GM19452 (cell line): ENCODE data around the gene NUP98.
"Not testable (repeated sequence)": the region's sequence is repeated elsewhere in the genome, so short reads cannot be mapped to it uniquely, and the experiment has no call there.

ENCODE experiments used
- ATAC-seq: cut with Tn5 transposase; IDR thresholded peaks from one replicate; pipeline ENCODE4 v1.9.1; 2021; ENCODE audit not compliant: unreplicated experiment

Gene NUP98

DNA sequence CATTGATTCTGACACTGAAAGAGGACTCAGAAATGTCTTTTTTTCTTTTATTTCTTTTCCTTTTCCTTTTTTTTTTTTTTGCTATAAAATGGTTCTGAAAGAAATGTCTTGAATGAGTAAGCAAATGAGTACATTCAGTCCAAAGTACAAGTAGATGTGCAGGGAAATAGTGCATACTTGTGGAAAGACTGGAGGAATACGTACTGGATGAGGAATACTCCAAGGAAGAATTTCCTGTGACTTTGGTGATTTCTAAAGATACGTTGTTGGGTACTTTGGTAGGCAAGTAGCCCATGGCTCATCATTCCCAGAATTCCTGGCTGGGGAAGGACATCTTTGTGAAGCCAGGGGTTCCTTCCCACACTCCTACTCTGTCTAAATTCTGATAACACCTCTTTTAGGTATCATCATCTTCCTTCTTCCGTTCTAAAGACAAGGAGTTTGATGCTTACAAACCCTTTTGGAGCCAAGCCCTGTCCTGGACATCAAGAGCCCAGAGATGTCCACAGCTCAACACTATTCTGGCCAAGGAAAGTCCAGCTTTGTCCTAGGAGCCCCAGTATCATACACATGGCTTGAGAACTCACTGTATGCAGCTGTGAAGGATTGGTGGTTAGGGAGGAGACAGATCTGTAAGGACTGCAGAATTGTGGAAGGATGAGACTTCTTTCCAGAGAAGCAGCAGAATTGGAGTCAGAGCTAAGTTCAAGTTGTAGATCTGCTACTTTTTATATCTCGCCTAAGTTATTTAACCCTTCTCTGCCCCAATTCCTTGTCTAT, 4.8 kb upstream of the NUP98 start:
- ATAC-seq, result no peak

DNA sequence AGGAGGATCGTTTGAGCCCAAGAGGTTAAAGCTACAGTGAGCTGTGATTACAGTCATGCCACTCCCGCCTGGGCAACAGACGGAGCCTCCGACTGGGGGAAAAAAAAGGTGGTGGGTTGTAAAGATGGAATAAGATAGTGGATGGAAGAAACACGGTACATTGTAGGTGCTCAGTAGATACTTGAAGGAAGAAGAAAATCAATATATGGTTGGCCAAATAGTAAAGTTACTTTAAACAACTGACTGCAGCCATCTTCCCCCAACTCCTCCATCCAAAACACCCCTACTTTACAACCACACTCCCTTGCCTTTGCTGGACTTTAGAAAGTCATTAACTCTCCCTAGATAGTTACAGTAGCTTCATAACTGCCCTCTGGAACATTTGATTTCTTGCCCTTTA, 2.5 kb upstream of the NUP98 start:
- ATAC-seq, result no peak

DNA sequence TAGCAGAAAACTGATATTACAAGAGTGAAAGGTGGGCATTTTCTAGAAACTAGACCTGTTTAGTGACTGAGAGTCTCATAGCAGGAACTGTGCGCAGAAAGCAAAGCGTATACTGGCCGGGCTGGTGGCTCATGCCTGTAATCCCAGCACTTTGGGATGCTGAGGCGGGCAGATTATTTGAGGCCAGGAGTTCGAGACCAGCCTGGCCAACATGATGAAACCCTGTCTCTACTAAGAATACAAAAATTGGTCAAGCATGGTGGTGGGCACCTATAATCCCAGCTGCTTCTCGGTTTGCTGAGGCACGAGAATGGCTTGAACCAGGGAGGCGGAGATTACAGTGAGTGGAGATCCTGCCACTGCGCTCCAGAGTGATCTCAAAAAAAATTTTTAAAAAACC, 1.8 kb upstream of the NUP98 start:
- no peak for ATAC-seq

DNA sequence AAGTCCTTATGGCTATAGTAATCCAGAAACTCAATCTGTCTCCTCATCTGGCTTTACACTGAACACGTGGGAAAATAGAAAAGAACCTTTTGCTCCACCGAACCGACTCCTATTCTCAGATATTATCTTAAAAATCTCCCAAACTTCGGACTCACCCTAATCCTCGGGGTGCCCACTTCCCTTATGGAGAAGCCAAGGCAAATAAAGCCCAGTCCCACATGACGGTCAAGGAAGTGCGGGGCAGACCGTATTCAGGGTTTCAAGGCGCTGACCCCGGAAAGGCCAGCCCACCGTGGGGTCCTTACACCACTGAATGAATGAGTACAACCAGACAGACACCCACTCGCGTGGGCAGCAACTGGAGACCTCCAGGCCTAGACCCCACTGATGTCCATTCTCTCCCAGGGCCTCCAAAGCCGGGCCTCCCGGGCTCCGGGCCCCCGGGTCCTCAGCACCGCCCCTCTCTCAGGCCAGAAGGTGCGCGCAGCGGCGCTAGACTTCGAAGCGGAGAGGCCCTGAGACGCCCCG, 489 bp downstream of the NUP98 start:
- ATAC-seq, result peak; percentile 30

DNA sequence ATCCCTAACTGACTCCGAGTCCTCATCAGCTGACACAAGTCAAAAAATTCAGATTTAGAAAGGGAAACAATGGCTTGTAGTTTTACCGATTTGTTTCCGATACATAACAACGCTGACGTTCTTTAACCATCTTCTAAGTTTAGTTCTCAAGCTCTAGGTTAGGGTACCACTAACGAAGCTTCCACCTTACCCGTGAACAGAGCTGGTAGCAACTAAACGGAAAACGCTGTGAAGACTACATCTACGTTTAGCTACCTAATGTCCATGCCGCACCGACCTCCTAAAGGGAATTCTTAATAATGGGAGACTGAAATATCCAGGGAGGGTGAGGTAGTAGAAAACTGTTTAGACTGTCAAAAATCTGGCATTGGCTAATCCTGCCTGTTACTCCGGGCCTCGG, 1.0 kb downstream of the NUP98 start:
- no peak for ATAC-seq

DNA sequence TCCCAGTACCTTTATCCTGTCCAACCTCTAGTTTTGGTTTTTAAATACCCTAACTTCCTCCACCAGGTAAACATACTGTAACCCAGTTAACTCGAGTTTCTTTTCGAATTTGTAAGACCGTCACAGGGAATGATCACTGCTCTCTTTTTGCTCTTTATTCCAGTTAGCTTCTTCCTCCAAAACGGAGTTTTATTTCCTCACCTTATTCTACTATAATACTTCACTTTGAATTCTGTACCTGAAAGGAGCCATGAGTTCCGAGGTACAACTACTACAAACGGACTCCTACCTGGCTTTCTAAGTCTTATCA, 1.4 kb downstream of the NUP98 start:
- no peak for ATAC-seq

DNA sequence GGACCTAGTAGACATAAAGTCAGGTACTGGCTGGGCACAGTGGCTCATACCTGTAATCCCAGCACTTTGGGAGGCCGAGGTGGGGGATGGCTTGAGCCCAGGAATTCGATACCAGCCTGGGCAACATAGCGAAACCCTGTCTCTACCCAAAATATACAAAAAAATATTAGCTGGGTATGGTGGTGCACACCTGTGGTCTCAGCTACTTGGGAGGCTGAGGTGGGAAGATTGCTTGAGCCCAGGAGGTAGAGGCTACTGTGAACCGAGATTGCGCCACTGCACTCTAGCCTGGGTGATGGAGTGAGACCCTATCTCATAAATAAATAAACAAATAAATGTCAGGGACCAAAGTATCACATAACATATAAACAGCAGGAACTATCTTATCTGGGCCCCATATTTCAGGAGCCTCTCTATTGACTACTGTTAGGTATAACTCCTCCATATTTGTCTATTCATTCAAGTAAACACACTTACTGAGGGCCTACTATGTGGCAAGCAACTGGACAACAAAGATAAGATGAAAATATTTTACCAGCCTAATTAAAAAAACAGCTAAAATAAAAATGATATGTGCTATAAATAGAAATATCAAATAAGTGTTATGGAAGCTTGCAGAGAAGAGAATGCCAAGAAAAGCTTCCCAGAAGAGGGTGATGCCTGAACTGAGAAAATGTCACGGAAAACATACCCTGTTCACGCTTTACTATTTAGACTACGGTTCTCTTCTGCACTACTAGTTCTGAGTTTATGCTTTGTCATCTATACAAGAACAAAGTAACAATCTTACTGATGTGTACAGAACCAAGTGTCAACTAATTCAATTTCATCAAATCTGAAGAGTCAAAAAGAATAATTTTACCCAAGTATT, 2.0 kb downstream of the NUP98 start:
- no peak for ATAC-seq

DNA sequence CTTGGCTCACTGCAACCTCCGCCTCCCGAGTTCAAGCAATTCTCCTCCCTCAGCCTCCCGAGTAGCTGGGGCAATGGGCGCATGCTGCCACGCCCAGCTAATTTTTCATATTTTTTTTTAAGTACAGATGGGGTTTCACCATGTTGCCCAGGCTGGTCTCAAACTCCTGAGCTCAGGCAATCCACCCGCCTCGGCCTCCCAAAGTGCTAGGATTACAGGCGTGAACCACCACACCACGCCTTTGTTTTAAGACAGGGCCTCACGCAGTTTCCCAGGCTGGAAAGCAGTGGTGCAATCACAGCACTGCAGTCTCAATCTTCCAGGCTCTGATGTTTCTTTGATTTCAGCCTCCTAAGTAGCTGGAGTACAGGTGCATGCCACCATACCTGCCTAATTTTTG, 3.0 kb downstream of the NUP98 start:
- not testable (repeated sequence) for ATAC-seq

DNA sequence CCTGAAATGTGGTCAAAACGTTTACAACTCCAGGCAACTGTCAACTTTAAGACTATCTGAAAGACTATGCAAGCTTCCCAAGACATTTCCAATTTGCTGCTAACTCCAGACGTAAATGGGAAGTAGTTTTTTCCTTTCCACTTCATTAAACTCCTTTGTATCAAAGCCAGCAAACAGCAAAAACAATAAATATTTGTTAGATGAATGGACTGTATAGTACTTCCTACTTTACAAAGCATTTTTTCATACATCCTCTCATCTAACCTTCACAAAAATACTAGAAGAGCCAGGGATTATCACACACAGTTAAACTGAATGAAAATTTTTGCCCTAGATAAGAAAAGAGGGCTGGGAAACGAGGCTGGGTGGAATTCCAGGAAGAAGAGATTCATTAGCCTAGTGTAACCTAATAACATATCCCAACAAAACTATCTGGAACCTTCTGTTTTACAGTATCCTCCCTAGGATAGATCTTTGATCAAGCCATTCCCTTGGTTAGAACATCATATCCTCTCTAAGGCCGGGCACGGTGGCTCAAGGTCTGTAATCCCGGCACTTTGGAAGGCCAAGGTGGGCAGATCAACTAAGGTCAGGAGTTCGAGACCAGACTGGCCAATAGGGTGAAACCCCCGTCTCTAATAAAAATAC, 10.4 kb downstream of the NUP98 start:
- no peak for ATAC-seq

DNA sequence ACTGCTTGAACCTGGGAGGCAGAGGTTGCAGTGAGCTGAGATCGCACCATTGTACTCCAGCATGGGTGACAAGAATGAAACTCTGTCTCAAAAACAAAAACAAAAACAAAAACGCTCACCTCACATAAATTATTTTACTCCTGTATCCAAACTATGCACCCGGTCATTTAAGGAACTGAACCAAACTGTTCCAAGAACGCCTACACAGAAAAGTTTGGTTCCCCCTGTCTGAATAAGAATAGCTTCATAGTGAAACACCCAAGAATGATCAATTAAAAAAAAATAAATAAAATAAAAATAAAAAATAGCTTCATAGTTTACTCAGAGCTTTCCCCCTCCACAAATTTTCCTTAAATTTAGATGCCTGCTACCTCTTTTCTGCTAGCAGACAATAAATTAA, 13.7 kb downstream of the NUP98 start:
- ATAC-seq, result no peak

DNA sequence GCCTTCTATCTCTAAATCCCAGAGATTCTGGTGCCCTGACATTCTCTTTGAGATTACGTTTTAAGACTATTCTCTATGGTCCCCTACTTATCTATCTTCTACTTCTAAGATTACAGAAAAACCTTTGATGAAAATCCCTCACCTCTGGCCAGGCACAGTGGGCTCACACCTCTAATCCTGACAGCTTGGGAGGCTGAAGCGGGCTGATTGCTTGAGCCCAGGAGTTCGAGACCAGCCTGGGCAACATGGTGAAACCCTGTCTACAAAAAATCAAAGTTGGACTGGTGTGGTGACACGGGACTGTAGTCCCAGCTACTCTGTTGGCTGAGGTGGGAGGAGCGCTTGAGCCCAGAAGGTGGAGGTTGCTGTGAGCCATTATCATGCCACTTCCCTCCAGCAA, 14.4 kb downstream of the NUP98 start:
- ATAC-seq, result no peak

DNA sequence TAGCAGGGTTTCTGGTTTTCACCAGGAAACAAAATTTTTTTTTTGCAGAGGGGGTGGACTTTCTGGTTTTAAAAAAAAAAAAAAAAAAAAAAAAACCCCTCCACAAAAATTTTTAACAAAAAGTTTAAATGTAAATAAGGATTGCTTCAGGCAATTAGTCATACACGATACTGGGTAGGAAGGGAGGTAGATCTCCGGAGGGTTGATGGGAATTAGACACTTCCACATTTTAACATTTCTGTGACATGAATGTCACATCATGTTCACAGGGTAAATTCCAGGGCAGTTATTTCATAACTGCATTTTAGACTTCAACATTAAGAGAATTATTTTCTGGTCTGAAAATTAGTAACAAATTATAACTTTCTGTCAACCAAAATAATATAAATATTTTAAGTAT, 15.9 kb downstream of the NUP98 start:
- ATAC-seq, result no peak

DNA sequence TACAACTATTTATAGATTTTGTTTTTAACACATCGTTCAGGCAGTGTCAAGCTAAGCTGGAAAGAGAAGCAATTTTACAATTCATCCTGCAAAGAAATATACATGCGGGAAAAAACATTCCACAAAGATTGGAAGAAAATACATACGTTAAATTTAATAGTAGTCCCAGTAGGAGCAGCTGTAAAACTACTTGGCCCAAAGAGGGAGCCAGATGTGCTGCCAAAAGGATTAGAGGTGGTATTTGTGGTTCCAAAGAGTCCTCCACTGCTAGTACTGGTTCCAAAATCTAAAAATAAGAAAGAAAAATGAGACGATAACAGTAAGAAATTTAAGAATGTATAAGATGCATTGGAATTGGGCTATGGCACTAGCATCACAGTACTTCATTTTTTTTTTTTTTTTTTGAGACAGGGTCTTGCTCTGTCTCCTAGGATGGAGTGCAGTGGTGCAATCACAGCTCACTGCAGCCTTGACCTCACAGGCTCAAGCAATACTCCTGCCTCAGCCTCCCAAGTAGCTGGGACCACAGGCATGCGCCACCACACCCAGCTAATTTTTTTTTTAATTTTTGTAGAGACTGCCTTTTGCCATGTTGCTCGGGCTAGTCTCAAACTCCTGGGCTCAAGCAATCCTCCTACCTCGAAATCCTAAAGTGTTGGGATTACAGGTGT, 21.5 kb downstream of the NUP98 start:
- no peak for ATAC-seq

DNA sequence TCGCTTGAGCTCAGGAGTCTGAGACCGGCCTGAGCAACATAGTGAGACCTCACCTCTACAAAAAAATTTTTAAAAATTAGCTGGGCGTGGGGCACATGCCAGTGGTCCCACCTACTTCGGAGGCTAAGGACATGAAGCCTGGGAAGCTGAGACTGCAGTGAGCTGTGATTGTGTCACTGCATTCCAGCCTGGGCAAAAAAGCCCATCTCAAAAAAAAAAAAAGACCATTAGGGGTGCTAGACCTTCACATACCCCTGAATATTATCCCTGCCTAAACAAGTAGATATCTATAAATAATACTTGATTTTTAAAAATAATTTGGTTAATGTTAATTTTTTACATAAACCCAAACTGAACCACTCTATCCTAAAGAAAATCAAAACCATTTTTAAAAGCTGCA, 24.2 kb downstream of the NUP98 start:
- no peak for ATAC-seq

DNA sequence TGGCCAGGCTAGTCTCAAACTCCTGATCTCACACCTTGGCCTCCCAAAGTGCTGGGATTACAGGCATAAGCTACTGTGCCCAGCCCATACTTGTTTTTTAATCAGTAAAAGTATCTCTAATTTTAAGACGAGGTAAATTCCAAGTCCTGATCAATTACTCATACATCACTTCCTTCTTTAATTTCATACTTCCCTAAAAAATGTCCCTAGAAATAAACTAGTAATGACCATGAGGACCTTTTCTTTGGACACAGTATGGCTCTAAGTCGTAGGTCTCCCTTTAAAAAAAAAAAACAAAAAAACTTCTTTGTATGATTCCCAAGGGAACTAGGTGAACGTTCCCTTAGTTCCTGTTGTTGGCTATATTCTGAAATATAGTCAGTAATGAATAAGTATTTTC, 29.8 kb downstream of the NUP98 start:
- ATAC-seq, result no peak

DNA sequence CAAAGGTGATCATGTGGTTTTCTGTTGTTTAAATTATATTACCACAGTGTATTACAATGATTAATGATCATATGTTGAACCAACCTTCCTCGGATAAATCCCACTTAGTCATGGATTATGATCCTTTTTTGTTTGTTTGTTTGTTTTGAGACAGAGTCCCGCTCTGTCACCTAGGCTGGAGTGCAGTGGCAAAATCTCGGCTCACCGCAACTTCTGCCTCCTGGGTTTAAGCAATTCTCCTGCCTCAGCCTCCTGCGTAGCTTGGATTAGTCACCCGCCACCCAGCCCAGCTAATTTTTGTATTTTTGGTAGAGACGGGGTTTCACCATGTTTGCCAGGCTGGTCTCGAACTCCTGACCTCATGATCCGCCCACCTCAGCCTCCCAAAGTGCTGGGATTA, 30.5 kb downstream of the NUP98 start:
- not testable (repeated sequence) for ATAC-seq

DNA sequence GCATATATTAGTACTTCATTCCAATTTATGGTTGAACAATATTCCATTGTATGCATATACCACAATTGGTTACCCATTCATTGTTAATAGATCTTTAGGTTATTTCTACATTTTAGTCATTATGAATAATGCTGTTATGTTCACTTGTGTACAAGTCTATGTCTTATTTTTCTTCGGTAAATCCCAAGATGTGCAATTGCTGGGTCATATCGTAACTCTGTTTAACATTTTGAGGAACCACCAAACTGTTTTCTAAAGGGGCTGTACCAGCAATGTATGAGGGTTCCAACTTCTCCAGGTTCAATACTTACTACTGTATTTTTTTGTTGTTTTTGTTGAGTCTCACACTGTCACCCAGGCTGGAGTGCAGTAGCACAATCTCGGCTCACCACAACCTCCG, 33.1 kb downstream of the NUP98 start:
- ATAC-seq, result no peak

DNA sequence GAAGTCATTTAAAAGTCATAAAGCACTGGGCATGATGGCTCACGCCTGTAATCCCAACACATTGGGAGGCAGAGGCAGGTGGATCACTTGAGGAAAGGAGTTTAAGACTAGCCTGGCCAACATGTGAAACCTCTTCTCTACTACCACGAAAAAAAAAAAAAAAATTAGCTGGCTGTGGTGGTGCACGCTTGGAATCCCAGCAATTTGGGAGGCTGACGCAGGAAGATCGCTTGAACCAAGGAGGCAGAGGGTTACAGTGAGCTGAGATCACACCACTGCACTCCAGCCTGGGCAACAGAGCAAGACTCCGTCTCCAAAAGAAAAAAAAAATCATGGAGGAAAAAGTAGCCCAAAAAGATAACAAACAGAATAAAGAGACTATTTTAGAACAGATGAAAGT, 42.2 kb downstream of the NUP98 start:
- ATAC-seq, result no peak

DNA sequence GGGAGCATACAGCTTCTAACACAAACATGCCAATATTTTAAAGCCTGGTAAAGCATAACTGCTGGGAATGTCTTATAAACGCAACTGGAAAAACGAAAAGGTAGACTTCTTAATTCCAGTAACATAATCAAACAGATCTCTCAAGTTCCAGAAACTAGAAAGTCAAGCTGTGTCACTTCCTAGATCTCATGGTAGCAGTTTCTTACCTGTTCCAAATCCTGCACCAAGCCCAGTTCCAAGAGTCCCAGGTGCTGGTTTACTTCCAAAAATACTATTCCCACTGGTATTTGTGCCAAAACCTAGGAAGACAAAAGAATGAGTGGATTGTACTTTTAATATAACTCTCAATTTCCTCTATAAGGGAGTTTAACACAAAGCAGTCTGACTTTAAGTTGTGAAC, 44.2 kb downstream of the NUP98 start:
- ATAC-seq, result no peak

DNA sequence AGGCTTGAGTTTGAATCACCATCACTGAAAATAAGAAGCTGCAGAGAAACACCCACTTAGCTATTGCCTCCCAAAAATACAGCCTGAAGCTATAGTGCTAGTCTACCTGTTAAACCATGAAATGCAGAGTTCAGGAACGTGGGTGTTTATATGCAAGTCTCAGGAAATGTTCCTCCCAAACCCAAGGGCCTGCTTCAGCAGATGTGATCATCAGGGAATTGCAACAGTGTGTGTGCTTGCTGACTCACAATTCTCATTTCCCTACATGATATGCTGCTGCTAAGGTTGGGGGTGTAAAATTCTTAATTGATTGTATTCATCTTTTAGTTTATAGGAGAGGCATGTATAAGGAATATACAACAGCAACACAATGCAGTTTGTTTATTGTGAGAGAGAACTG, 49.6 kb downstream of the NUP98 start:
- ATAC-seq, result no peak

DNA sequence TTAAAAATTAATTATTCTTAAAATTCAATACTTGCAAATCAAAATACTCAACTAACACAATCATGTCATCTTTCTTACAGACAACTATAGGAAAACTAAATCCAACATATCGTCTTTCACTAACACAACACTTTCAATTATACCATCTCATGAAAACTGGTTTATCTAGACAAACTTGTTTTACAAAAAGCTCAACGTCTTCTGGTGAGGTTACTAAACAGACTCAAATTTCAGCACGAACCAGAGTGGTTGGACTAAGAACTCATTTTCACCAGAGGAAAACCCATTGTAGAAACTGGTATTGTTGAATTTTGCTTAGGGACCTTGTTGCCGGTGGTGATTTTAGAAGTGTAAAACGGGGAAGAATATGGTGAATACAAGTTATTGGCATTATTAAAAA, 52.2 kb downstream of the NUP98 start:
- ATAC-seq, result no peak
